HEK293T (cell line): Measurements from ENCODE around the gene CTPS2.
"Not testable (repeated sequence)": the region's sequence is repeated elsewhere in the genome, so short reads cannot be mapped to it uniquely, and the experiment has no call there.

Experiments used
- CTCF ChIA-PET: fragments of 350-600 bp; formaldehyde crosslinking; extraction: SDS; loops from one replicate; lab custom pipeline; 2021; ENCODE audit warnings: antibody characterized with exemption, inconsistent platforms; lab: Yijun Ruan, JAX
- POLR2A ChIA-PET: fragments of 350-600 bp; formaldehyde crosslinking; extraction: SDS; loops from one replicate; lab custom pipeline; 2020; ENCODE audit warnings: antibody characterized with exemption, inconsistent platforms; lab: Yijun Ruan, JAX
- DNase-seq: peaks from one replicate; pipeline ENCODE4 v3.0.0; 2012; ENCODE audit warnings: mixed read lengths; ENCODE audit errors: extremely low spot score
- ARNT ChIP-seq: fragments of 450-650 bp; IDR thresholded peaks from 2 replicates; pipeline ENCODE4 v1.6.1; 2017; ENCODE audit warnings: mild to moderate bottlenecking
- BHLHE40 ChIP-seq: fragments of 450-650 bp; IDR thresholded peaks from 2 replicates; pipeline ENCODE4 v1.6.1; 2016; ENCODE audit warnings: mild to moderate bottlenecking, moderate library complexity, borderline replicate concordance
- CTBP1 ChIP-seq: fragments of 450-650 bp; IDR thresholded peaks from 2 replicates; pipeline ENCODE4 v1.6.1; 2016; ENCODE audit warnings: borderline replicate concordance
- ELF4 ChIP-seq: fragments of 450-650 bp; IDR thresholded peaks from 2 replicates; pipeline ENCODE4 v1.6.1; 2017; ENCODE audit warnings: antibody characterized with exemption
- FOXA1 ChIP-seq: fragments of 450-650 bp; IDR thresholded peaks from 2 replicates; pipeline ENCODE4 v1.6.1; 2016; ENCODE audit warnings: mild to moderate bottlenecking
- FOXK2 ChIP-seq: fragments of 450-650 bp; IDR thresholded peaks from 2 replicates; pipeline ENCODE4 v1.6.1; 2016; ENCODE audit warnings: mild to moderate bottlenecking
- FOXM1 ChIP-seq: fragments of 450-650 bp; IDR thresholded peaks from 2 replicates; pipeline ENCODE4 v1.6.1; 2017; ENCODE audit warnings: mild to moderate bottlenecking, borderline replicate concordance
- HDGF ChIP-seq: fragments of 450-650 bp; IDR thresholded peaks from 2 replicates; pipeline ENCODE4 v1.6.1; 2017; ENCODE audit warnings: antibody characterized with exemption, borderline replicate concordance
- L3MBTL2 ChIP-seq: fragments of 450-650 bp; conservative IDR thresholded peaks from 2 replicates; pipeline ENCODE4 v1.6.1; 2016; ENCODE audit warnings: mild to moderate bottlenecking
- LEF1 ChIP-seq: fragments of 450-650 bp; IDR thresholded peaks from 2 replicates; pipeline ENCODE4 v1.6.1; 2017; ENCODE audit warnings: mild to moderate bottlenecking, borderline replicate concordance
- NFRKB ChIP-seq: fragments of 450-650 bp; IDR thresholded peaks from 2 replicates; pipeline ENCODE4 v1.6.1; 2016; ENCODE audit warnings: mild to moderate bottlenecking, moderate library complexity
- SP1 ChIP-seq: fragments of 450-650 bp; IDR thresholded peaks from 2 replicates; pipeline ENCODE4 v1.6.1; 2017
- SUZ12 ChIP-seq: fragments of 450-650 bp; IDR thresholded peaks from 2 replicates; pipeline ENCODE4 v1.6.1; 2016; ENCODE audit warnings: mild to moderate bottlenecking
- TARDBP ChIP-seq: fragments of 450-650 bp; IDR thresholded peaks from 2 replicates; pipeline ENCODE4 v1.6.1; 2016
- ZNF384 ChIP-seq: fragments of 450-650 bp; IDR thresholded peaks from 2 replicates; pipeline ENCODE4 v1.6.1; 2016
- TF ChIP-seq, protein P1 (sequence below): fragments of 450-650 bp; IDR thresholded peaks from 2 replicates; pipeline ENCODE4 v1.6.1; 2016

Gene CTPS2

GRCh38 chrX:16603822-16604221 is 108.6 kb downstream of the CTPS2 start:
- no peak for TF ChIP-seq LEF1
- TF ChIP-seq FOXM1: no peak
- no peak for TF ChIP-seq FOXK2
- TF ChIP-seq ELF4: no peak
- TF ChIP-seq HDGF: no peak
- TF ChIP-seq BHLHE40: no peak
- no peak for TF ChIP-seq SP1
- ChIA-PET POLR2A (no interaction called here), CTCF (no interaction called here)
- no peak for DNase-seq

DNA sequence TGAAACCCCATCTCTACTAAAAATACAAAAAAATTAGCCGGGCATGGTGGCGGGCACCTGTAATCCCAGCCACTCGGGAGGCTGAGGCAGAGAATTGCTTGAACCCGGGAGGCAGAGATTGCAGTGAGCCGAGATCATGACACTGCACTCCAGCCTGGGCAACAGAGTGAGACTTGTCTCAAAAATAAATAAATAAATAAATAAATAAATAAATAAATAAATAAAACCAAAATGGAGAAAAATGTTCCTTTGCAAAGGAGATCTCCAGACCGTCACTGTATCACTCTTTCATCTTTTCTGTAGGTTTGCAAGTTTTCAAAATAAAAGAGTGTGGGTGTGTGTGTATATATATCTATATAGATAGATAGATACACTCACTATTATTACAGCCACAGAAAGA is 109.2 kb downstream of the CTPS2 start:
- DNase-seq, POLR2A ChIA-PET, CTCF ChIA-PET: not testable (repeated sequence)

GRCh38 chrX:16601885-16602284 is 110.6 kb downstream of the CTPS2 start:
- ChIA-PET POLR2A (no interaction called here), CTCF (no interaction called here)
- DNase-seq: no peak
- TF ChIP-seq CTBP1 (no peak), FOXA1 (no peak), FOXM1 (no peak), ELF4 (no peak), FOXK2 (no peak), ZNF384 (no peak), SUZ12 (no peak), SP1 (no peak), L3MBTL2 (no peak), BHLHE40 (no peak), ARNT (no peak), LEF1 (no peak), HDGF (no peak), NFRKB (no peak), TARDBP (no peak)
- TF ChIP-seq, protein P1, sequence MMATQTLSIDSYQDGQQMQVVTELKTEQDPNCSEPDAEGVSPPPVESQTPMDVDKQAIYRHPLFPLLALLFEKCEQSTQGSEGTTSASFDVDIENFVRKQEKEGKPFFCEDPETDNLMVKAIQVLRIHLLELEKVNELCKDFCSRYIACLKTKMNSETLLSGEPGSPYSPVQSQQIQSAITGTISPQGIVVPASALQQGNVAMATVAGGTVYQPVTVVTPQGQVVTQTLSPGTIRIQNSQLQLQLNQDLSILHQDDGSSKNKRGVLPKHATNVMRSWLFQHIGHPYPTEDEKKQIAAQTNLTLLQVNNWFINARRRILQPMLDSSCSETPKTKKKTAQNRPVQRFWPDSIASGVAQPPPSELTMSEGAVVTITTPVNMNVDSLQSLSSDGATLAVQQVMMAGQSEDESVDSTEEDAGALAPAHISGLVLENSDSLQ: no peak

DNA sequence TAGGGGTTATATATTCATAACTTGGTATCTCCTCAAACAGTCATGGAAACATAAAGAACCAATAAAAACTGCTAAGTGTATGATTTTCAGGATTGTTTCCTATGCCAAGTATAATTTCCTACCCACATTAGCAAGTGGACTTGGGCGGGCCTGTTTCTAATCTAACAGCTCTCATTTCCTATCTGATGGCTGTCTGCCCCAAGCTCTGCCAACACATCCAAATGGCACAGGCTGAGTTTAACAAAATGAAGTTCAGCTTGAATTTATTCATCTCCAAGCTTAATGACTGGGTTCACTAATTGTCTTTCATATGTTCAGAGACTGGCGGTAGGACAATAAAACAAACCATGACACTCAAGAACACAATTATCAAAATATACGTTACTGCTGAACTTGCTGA is 118.0 kb downstream of the CTPS2 start:
- ChIA-PET POLR2A (no interaction called here), CTCF (no interaction called here)
- no peak for DNase-seq
- no peak for TF ChIP-seq LEF1
- TF ChIP-seq FOXK2: no peak
- no peak for TF ChIP-seq HDGF
- TF ChIP-seq FOXA1: no peak
- no peak for TF ChIP-seq ARNT
- no peak for TF ChIP-seq SP1
- TF ChIP-seq NFRKB: no peak

DNA sequence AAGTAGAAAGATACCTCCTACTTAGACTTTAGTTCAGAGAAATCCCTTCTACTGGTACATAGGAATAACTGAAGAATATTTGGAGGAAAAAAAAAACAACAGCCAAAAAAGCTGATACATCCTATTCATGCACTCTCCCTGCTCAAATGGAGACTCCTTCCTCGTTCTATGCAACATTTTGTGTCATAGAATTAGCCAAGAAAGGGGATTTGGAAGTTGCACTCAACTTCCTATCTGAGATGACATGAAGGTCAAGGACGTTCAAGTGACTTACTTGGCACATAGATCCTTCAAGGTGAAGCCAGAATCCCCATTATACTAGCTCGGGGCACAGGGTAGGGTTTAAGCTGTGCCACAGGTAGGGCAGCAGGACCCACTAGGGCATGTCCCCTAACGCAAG is 118.7 kb downstream of the CTPS2 start:
- POLR2A ChIA-PET: no interaction called here
- CTCF ChIA-PET: no interaction called here
- no peak for DNase-seq
- no peak for TF ChIP-seq HDGF
- no peak for TF ChIP-seq NFRKB
- no peak for TF ChIP-seq ELF4
- TF ChIP-seq, protein P1: no peak

DNA sequence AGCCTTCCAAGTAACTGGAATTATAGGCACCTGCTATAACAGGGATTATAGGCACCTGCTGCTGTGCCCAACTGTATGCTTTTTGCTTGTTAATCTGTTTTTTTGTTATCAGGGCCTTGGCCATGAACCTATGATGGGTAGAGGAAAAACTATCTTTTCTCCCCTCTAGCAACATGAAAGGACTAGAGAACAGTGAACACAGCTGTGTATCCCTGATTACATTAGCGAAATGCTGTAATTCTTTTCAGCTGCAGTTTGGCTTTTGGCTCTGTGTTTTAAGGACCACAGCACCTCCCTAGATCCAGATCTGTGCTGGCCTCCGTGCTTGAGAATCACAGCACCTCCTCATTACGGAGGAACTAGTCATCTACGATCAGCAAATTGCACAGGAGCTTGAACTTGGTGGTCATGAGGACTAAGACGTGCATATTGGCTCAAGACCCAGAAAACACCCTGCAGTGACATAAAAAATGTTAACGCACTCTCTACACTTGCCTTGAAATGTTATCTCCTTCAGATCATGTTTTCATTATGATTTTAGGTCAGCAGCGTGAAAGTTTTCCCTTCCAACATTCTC is 120.2 kb downstream of the CTPS2 start:
- ChIA-PET CTCF (no interaction called here), POLR2A (no interaction called here)
- no peak for TF ChIP-seq CTBP1
- TF ChIP-seq, protein P1: no peak
- TF ChIP-seq HDGF: no peak
- TF ChIP-seq SUZ12: no peak
- no peak for TF ChIP-seq FOXM1
- no peak for TF ChIP-seq FOXA1
- no peak for TF ChIP-seq LEF1

GRCh38 chrX:16589826-16590225 is 122.6 kb downstream of the CTPS2 start:
- ChIA-PET CTCF (interaction anchor here (0.7 kb wide), 2 partner anchors 16 to 153 kb away, joined by 3 to 9 read pairs; no protein-coding TSS in a partner anchor), POLR2A (no interaction called here)
- no peak for DNase-seq
- TF ChIP-seq L3MBTL2 (no peak), ARNT (no peak), HDGF (no peak), FOXM1 (no peak), FOXA1 (no peak), LEF1 (no peak), TARDBP (no peak), SUZ12 (no peak), SP1 (no peak)
- TF ChIP-seq, protein P1: no peak

More for the DNA sequence above, 120.2 kb downstream of the CTPS2 start:
- no peak for DNase-seq
